Testis (tissue), 3 donors: ENCODE data around the gene LAMTOR1. TPM values are rescaled to one million over a fixed set of nuclear protein-coding genes. Genes with fewer than 3 reads are reported as not detected.

Experiments
- DNase-seq: peaks from one replicate; pipeline ENCODE4 v3.0.0-alpha.2; 2019
- H3K27ac ChIP-seq, 2 donors: fragments of 200-600 bp; sonication (generic); one replicate each; pipeline ENCODE4 v1.5.1; 2019
- H3K27me3 ChIP-seq: fragments of 200-600 bp; sonication (generic); one replicate; pipeline ENCODE4 v1.5.1; 2019
- H3K36me3 ChIP-seq: fragments of 200-600 bp; sonication (generic); one replicate; pipeline ENCODE4 v1.5.1; 2017; ENCODE audit warnings: low read depth; ENCODE audit errors: missing control alignments
- H3K4me1 ChIP-seq: fragments of 200-600 bp; sonication (generic); one replicate; pipeline ENCODE4 v1.5.1; 2019
- H3K4me3 ChIP-seq, 2 donors: fragments of 200-600 bp; sonication (generic); one replicate each; pipeline ENCODE4 v1.5.1; 2017 to 2019
- H3K9me3 ChIP-seq: fragments of 200-600 bp; sonication (generic); one replicate; pipeline ENCODE4 v1.5.1; 2017
- CTCF ChIP-seq, 3 experiments: fragments of 450-650 bp in 2 of 3; fragments of 200-600 bp in 1 of 3; sonication (generic) in 1 of 3; IDR thresholded peaks; one replicate each; pipeline ENCODE4 v1.5.1; 2016 to 2019; ENCODE audit warnings: antibody characterized with exemption in 3 of 3, mild to moderate bottlenecking in 2 of 3, moderate library complexity in 1 of 3
- POLR2A ChIP-seq: fragments of 450-650 bp; IDR thresholded peaks from one replicate; pipeline ENCODE4 v1.6.1; 2017; ENCODE audit warnings: antibody characterized with exemption, mild to moderate bottlenecking, moderate library complexity
- WGBS, 2 donors: methylation state at CpG; one replicate each; pipeline ENCODE4 v1.1.5; 2018; 5-methylcytosine and 5-hydroxymethylcytosine counted together
- intact Hi-C: fragments of 100-400 bp; cut with DNase I; formaldehyde crosslinking; loops from one replicate; pipeline ENCODE4 v1.15.1; 2023; ENCODE audit warnings: low total_unique reads
- polyA plus RNA-seq: library from polyadenylated mRNA; stranded (reverse); fragments of 350-450 nt; fragmentation: Illumina TruSeq; extraction: RNeasy Lipid Tissue Mini Kit (QIAGEN cat#74804); gene quantifications from one replicate; pipeline ENCODE4 v1.2.3, GENCODE V29; 2014; ENCODE audit warnings: low read depth, low replicate concordance; ENCODE audit not compliant: insufficient read depth
- total RNA-seq, 2 donors: library from RNA; depleted of rRNA; stranded (reverse); fragments of >200 nt; gene quantifications; one replicate each; pipeline ENCODE4 v1.2.3, GENCODE V29; 2016

LAMTOR1 gene
- total and polyA plus RNA-seq, 3 donors from 2014 or later = 86.9 to 107 (median 89.0) TPM

- Histone ChIP-seq H3K27me3 (no peaks in the 10 kb centered on the region), H3K4me1 (peaks cover 18% of the 10 kb centered on the region), H3K4me3 (no peak overlapping the region), H3K36me3 (no peaks in the 10 kb centered on the region), H3K9me3 (no peaks in the 10 kb centered on the region), H3K27ac (peak overlapping the region in 1 of 2 donors; percentile 56)
- DNase-seq = no peak
- intact Hi-C loops = no loop called here
- no peak for TF ChIP-seq CTCF (IDR thresholded peaks at IDR 0.05)
- TF ChIP-seq POLR2A = no peak
Measured at GRCh38 chr11:72067676-72068075, 35.4 kb downstream of the LAMTOR1 start.

GRCh38 chr11:72067266-72067665 is 35.8 kb downstream of the LAMTOR1 start:
- no peaks in the 10 kb centered on the region for H3K27me3 ChIP-seq
- no peaks in the 10 kb centered on the region for H3K36me3 ChIP-seq
- intact Hi-C loops = no loop called here
- H3K27ac ChIP-seq = peak overlapping the region in 1 of 2 donors; percentile 56
- TF ChIP-seq POLR2A = no peak
- no peak for TF ChIP-seq CTCF (IDR thresholded peaks at IDR 0.05)
- H3K9me3 ChIP-seq = no peaks in the 10 kb centered on the region
- DNase-seq = no peak
- peaks cover 18% of the 10 kb centered on the region for H3K4me1 ChIP-seq
- H3K4me3 ChIP-seq = no peak overlapping the region

- Histone ChIP-seq H3K4me3 (no peak overlapping the region), H3K9me3 (no peaks in the 10 kb centered on the region), H3K27me3 (no peaks in the 10 kb centered on the region), H3K36me3 (no peaks in the 10 kb centered on the region), H3K4me1 (peaks cover 18% of the 10 kb centered on the region), H3K27ac (peak overlapping the region; percentile 10 to 56)
- intact Hi-C loops = no loop called here
- no peak for DNase-seq
- no peak for TF ChIP-seq CTCF (IDR thresholded peaks at IDR 0.05)
- TF ChIP-seq POLR2A = no peak
Measured at GRCh38 chr11:72066855-72067254, 36.2 kb downstream of the LAMTOR1 start.

GRCh38 chr11:72061739-72062396 is 41.2 kb downstream of the LAMTOR1 start:
- no peaks in the 10 kb centered on the region for H3K36me3 ChIP-seq
- H3K9me3 ChIP-seq = no peaks in the 10 kb centered on the region
- no peak overlapping the region for H3K27ac ChIP-seq
- DNase-seq = no peak
- no peak overlapping the region for H3K4me3 ChIP-seq
- TF ChIP-seq CTCF (IDR thresholded peaks at IDR 0.05) = no peak
- no peak for TF ChIP-seq POLR2A
- peaks cover 7% of the 10 kb centered on the region for H3K4me1 ChIP-seq
- intact Hi-C loops = no loop called here
- no peaks in the 10 kb centered on the region for H3K27me3 ChIP-seq
- 89% methylated on average over 5 of the region's 5 CpGs for WGBS, 2 donors

- Histone ChIP-seq H3K4me1 (no peaks in the 10 kb centered on the region), H3K27me3 (no peaks in the 10 kb centered on the region), H3K27ac (no peak overlapping the region), H3K9me3 (no peaks in the 10 kb centered on the region), H3K4me3 (no peak overlapping the region), H3K36me3 (no peaks in the 10 kb centered on the region)
- intact Hi-C loops = no loop called here
- DNase-seq = no peak
- TF ChIP-seq POLR2A = no peak
- WGBS, 2 donors = 62 to 79% methylated on average over 3 of the region's 3 CpGs
Measured at GRCh38 chr11:72058416-72059034, 44.6 kb downstream of the LAMTOR1 start.
